AG04450 (cell line): Measurements from ENCODE around the gene CAPN13. TPM values are rescaled to one million over a fixed set of nuclear protein-coding genes. Genes with fewer than 3 reads are reported as not detected.

ENCODE experiments used
- CTCF ChIA-PET: fragments of 300-600, 350-600 bp; formaldehyde crosslinking; extraction: SDS; loops from one replicate; lab custom pipeline; 2022; ENCODE audit warnings: antibody characterized with exemption, inconsistent platforms; lab: Charles Lee
- POLR2A ChIA-PET: fragments of 350-600 bp; formaldehyde crosslinking; extraction: SDS; loops from one replicate; lab custom pipeline; 2021; ENCODE audit warnings: antibody characterized with exemption, inconsistent platforms; lab: Yijun Ruan, JAX
- DNase-seq: peaks from one replicate; pipeline ENCODE4 v3.0.0-alpha.2; 2011; ENCODE audit warnings: low read depth, low spot score
- H3K27ac ChIP-seq: one replicate; pipeline ENCODE4 v1.5.1; 2012; ENCODE audit warnings: low read depth, low read length, control low read depth
- H3K27me3 ChIP-seq: one replicate; pipeline ENCODE4 v1.6.0; 2012; ENCODE audit warnings: low read length; ENCODE audit not compliant: control insufficient read depth, insufficient read depth
- H3K4me3 ChIP-seq: 2 replicates; pipeline ENCODE4 v1.5.1; 2011; ENCODE audit warnings: mild to moderate bottlenecking, low read depth, low read length, control low read depth
- H3K9me3 ChIP-seq: 2 replicates; pipeline ENCODE4 v1.5.1; 2012; ENCODE audit warnings: low read length; ENCODE audit not compliant: control insufficient read depth, insufficient read depth
- CTCF ChIP-seq: IDR thresholded peaks from 2 replicates; pipeline ENCODE4 v1.5.1; 2011; ENCODE audit warnings: low read depth, low read length, control low read depth, inconsistent platforms
- polyA plus RNA-seq: library from polyadenylated mRNA; depleted of rRNA; stranded (reverse); fragments of >200 nt; gene quantifications from 2 replicates; pipeline ENCODE4 v1.2.3, GENCODE V29; 2011

The CAPN13 gene
- polyA plus RNA-seq, 1 experiment, result not detected

GRCh38 chr2:30790879-30791278 lies 16.4 kb downstream of the CAPN13 start:
- Histone ChIP-seq H3K27me3 (no peaks in the 10 kb centered on the region), H3K27ac (no peak overlapping the region), H3K9me3 (no peaks in the 10 kb centered on the region), H3K4me3 (no peak overlapping the region)
- POLR2A ChIA-PET, result no interaction called here
- DNase-seq, result no peak
- TF ChIP-seq CTCF, result no peak
- CTCF ChIA-PET, result no interaction called here

- H3K27ac ChIP-seq, result no peak overlapping the region
- CTCF ChIA-PET, result no interaction called here
Observed at GRCh38 chr2:30789670-30790210, 17.5 kb downstream of the CAPN13 start.

GRCh38 chr2:30786923-30787685 lies 20.1 kb downstream of the CAPN13 start:
- POLR2A ChIA-PET, result no interaction called here
- Histone ChIP-seq H3K27ac (no peak overlapping the region), H3K9me3 (no peaks in the 10 kb centered on the region), H3K27me3 (no peaks in the 10 kb centered on the region), H3K4me3 (no peak overlapping the region)
- no peak for DNase-seq
- CTCF ChIA-PET, result no interaction called here
- TF ChIP-seq CTCF, result no peak

More at GRCh38 chr2:30789670-30790210, 17.5 kb downstream of the CAPN13 start:
- Histone ChIP-seq H3K4me3 (no peak overlapping the region), H3K9me3 (no peaks in the 10 kb centered on the region), H3K27me3 (no peaks in the 10 kb centered on the region)
- no peak for TF ChIP-seq CTCF
- DNase-seq, result no peak
- POLR2A ChIA-PET, result no interaction called here

- ChIA-PET POLR2A (no interaction called here), CTCF (no interaction called here)
- no peak for DNase-seq
- no peaks in the 10 kb centered on the region for H3K27me3 ChIP-seq
- no peak overlapping the region for H3K27ac ChIP-seq
- no peak for TF ChIP-seq CTCF
- no peak overlapping the region for H3K4me3 ChIP-seq
- H3K9me3 ChIP-seq, result no peaks in the 10 kb centered on the region
Observed at GRCh38 chr2:30784682-30785081, 22.6 kb downstream of the CAPN13 start.

GRCh38 chr2:30781961-30782533 lies 25.2 kb downstream of the CAPN13 start:
- no peaks in the 10 kb centered on the region for H3K9me3 ChIP-seq
- H3K4me3 ChIP-seq, result no peak overlapping the region
- no peak for TF ChIP-seq CTCF
- H3K27ac ChIP-seq, result no peak overlapping the region
- ChIA-PET CTCF (no interaction called here), POLR2A (no interaction called here)
- DNase-seq, result no peak
- no peaks in the 10 kb centered on the region for H3K27me3 ChIP-seq
